ENCODE measurements around the gene CHD9. TPM values are rescaled to one million over a fixed set of nuclear protein-coding genes. Genes with fewer than 3 reads are reported as not detected.
"Not testable (repeated sequence)": the region's sequence is repeated elsewhere in the genome, so short reads cannot be mapped to it uniquely, and the experiment has no call there.

Gene CHD9
- total RNA-seq, 4 donors from 2014 or later, result 49.2 to 85.7 (median 67.7) TPM

GRCh38 chr16:53297477-53297876 is 242.7 kb downstream of the CHD9 start:
- no peak for DNase-seq (ENCODE audit: low spot score in 2 of 2)
- intact Hi-C loops (cut with DNase I; ENCODE audit: low total_unique reads), result no loop called here
- H3K4me3 ChIP-seq (ENCODE audit: low read depth, poor library complexity, severe bottlenecking), result no peak overlapping the region
- TF ChIP-seq POLR2A (IDR thresholded peaks at IDR 0.05), result no peak
- TF ChIP-seq, protein P1, sequence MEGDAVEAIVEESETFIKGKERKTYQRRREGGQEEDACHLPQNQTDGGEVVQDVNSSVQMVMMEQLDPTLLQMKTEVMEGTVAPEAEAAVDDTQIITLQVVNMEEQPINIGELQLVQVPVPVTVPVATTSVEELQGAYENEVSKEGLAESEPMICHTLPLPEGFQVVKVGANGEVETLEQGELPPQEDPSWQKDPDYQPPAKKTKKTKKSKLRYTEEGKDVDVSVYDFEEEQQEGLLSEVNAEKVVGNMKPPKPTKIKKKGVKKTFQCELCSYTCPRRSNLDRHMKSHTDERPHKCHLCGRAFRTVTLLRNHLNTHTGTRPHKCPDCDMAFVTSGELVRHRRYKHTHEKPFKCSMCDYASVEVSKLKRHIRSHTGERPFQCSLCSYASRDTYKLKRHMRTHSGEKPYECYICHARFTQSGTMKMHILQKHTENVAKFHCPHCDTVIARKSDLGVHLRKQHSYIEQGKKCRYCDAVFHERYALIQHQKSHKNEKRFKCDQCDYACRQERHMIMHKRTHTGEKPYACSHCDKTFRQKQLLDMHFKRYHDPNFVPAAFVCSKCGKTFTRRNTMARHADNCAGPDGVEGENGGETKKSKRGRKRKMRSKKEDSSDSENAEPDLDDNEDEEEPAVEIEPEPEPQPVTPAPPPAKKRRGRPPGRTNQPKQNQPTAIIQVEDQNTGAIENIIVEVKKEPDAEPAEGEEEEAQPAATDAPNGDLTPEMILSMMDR (IDR thresholded peaks at IDR 0.05), result no peak

- DNase-seq (ENCODE audit: low spot score in 2 of 2), result no peak
- TF ChIP-seq, protein P1 (IDR thresholded peaks at IDR 0.05), result no peak
- TF ChIP-seq POLR2A (IDR thresholded peaks at IDR 0.05), result no peak
- WGBS, 2 donors, result 84 to 97% methylated on average over 2 of the region's 2 CpGs
Observed at GRCh38 chr16:53304334-53304733, 249.5 kb downstream of the CHD9 start.

GRCh38 chr16:53305743-53306142 is 251.0 kb downstream of the CHD9 start:
- DNase-seq (ENCODE audit: low spot score in 2 of 2), result no peak
- 94 to 95% methylated on average over 3 of the region's 3 CpGs for WGBS, 2 donors
- TF ChIP-seq, protein P1 (IDR thresholded peaks at IDR 0.05), result no peak
- no peak for TF ChIP-seq POLR2A (IDR thresholded peaks at IDR 0.05)

More at GRCh38 chr16:53304334-53304733, 249.5 kb downstream of the CHD9 start:
- no peak overlapping the region for H3K4me3 ChIP-seq (ENCODE audit: low read depth, poor library complexity, severe bottlenecking)
- intact Hi-C loops (cut with DNase I; ENCODE audit: low total_unique reads), result no loop called here

DNA sequence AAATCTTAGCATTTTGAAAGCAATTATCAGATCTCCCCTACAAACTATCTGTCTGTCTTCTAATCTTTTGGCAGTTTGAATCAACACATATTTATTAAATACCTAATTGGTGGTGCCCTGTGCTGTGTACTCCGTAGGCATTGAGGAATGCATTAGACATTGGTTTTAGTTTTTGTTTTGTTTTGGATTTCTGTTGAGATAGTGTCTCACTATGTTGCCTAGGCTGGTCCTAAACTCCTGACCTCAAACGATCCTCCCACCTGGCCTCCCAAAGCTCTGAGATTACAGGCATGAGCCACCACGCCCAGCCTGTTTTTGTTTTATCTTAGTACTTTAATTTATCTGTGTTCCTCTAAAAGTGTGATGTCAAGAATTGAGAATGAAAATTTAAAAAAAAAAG is 254.7 kb downstream of the CHD9 start:
- H3K4me3 ChIP-seq (ENCODE audit: low read depth, poor library complexity, severe bottlenecking), result no peak overlapping the region
- intact Hi-C loops (cut with DNase I; ENCODE audit: low total_unique reads), result no loop called here
- TF ChIP-seq, protein P1 (IDR thresholded peaks at IDR 0.05), result no peak
- TF ChIP-seq POLR2A (IDR thresholded peaks at IDR 0.05), result no peak
- WGBS, 2 donors, result 87 to 89% methylated on average over 3 of the region's 3 CpGs
- no peak for DNase-seq (ENCODE audit: low spot score in 2 of 2)

More at GRCh38 chr16:53305743-53306142, 251.0 kb downstream of the CHD9 start:
- intact Hi-C loops (cut with DNase I; ENCODE audit: low total_unique reads), result no loop called here
- no peak overlapping the region for H3K4me3 ChIP-seq (ENCODE audit: low read depth, poor library complexity, severe bottlenecking)

DNA sequence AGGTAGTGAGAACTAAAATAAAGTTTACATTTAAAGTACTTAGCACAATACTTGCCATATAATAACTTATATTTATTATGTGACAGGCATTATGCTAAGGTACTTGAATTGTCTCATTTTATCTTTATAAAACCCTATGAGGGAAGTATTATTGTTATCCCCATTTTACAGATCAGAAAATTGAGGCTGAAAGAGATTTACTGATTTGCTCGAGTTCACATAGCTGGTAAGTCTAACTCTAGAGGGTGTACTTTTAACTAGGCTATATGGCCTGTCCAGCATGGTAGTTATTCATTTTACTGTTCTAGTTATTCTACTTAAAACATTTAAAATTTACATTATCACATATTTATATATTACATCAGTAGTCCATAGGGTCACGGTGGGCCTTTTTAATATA is 266.2 kb downstream of the CHD9 start:
- intact Hi-C loops (cut with DNase I; ENCODE audit: low total_unique reads), result no loop called here
- no peak overlapping the region for H3K4me3 ChIP-seq (ENCODE audit: low read depth, poor library complexity, severe bottlenecking)
- TF ChIP-seq, protein P1 (IDR thresholded peaks at IDR 0.05), result no peak
- TF ChIP-seq POLR2A (IDR thresholded peaks at IDR 0.05), result no peak
- no peak for DNase-seq (ENCODE audit: low spot score in 2 of 2)
- WGBS, 2 donors, result 90% methylated on average over 2 of the region's 2 CpGs

DNA sequence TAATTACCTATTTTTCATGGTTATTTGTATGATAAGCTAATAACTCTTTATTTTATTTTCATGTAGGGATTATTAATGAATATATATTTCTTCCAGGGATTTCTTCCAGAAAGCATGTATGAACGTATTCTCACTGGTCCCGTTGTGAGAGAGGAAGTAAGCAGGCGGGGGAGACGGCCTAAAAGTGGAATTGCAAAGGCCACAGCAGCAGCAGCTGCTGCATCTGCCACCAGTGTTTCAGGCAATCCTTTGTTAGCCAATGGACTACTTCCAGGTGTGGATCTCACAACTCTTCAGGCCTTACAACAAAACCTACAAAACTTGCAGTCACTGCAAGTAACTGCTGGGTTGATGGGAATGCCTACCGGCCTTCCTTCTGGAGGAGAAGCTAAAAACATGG is 269.1 kb downstream of the CHD9 start:
- intact Hi-C loops (cut with DNase I; ENCODE audit: low total_unique reads), result no loop called here
- no peak overlapping the region for H3K4me3 ChIP-seq (ENCODE audit: low read depth, poor library complexity, severe bottlenecking)
- WGBS, 2 donors, result 70 to 76% methylated on average over 5 of the region's 5 CpGs
- TF ChIP-seq, protein P1 (IDR thresholded peaks at IDR 0.05), result no peak
- no peak for TF ChIP-seq POLR2A (IDR thresholded peaks at IDR 0.05)
- no peak for DNase-seq (ENCODE audit: low spot score in 2 of 2)

DNA sequence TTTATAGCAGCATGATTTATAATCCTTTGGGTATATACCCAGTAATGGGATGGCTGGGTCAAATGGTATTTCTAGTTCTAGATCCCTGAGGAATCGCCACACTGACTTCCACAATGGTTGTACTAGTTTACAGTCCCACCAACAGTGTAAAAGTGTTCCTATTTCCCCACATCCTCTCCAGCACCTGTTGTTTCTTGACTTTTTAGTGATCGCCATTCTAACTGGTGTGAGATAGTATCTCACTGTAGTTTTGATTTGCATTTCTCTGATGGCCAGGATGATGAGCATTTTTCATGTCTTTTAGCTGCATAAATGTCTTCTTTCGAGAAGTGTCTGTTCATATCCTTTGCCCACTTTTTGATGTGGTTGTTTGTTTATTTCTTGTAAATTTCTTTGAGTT is 276.2 kb downstream of the CHD9 start:
- H3K4me3 ChIP-seq (ENCODE audit: low read depth, poor library complexity, severe bottlenecking); intact Hi-C loops (cut with DNase I; ENCODE audit: low total_unique reads); DNase-seq (ENCODE audit: low spot score in 2 of 2): not testable (repeated sequence)
- WGBS, 2 donors, result 93 to 98% methylated on average over 3 of the region's 3 CpGs
